H9 (cell line): ENCODE measurements around the gene THPO. TPM values are rescaled to one million over a fixed set of nuclear protein-coding genes. Genes with fewer than 3 reads are reported as not detected.

Source experiments
- DNase-seq: peaks from one replicate; pipeline ENCODE4 v3.0.0-alpha.2; 2017
- H2AFZ ChIP-seq: one replicate; pipeline ENCODE4 v1.6.1; 2013; ENCODE audit warnings: mild to moderate bottlenecking, low read length, control low read depth, moderate library complexity
- H2AK5ac ChIP-seq: 2 replicates; pipeline ENCODE4 v1.6.1; 2013; ENCODE audit warnings: low read length, control low read depth, mixed read lengths; ENCODE audit not compliant: insufficient read length
- H2BK120ac ChIP-seq: one replicate; pipeline ENCODE4 v1.6.1; 2013; ENCODE audit warnings: low read depth, mild to moderate bottlenecking, low read length, control low read depth, inconsistent platforms; ENCODE audit not compliant: poor library complexity, severe bottlenecking
- H2BK12ac ChIP-seq: 2 replicates; pipeline ENCODE4 v1.6.1; 2013; ENCODE audit warnings: low read length, control low read depth, mixed read lengths, low read depth; ENCODE audit not compliant: insufficient read length
- H2BK15ac ChIP-seq: 2 replicates; pipeline ENCODE4 v1.6.1; 2013; ENCODE audit warnings: low read depth, low read length, control low read depth
- H2BK20ac ChIP-seq: one replicate; pipeline ENCODE4 v1.6.1; 2013; ENCODE audit warnings: low read depth, mild to moderate bottlenecking, low read length, control low read depth, inconsistent platforms; ENCODE audit not compliant: poor library complexity, severe bottlenecking
- H2BK5ac ChIP-seq: 2 replicates; pipeline ENCODE4 v1.6.1; 2013; ENCODE audit warnings: low read length, control low read depth, mixed read lengths; ENCODE audit not compliant: insufficient read length
- H3K14ac ChIP-seq: 2 replicates; pipeline ENCODE4 v1.6.1; 2013; ENCODE audit warnings: low read length, control low read depth; ENCODE audit not compliant: insufficient read depth
- H3K18ac ChIP-seq: 2 replicates; pipeline ENCODE4 v1.6.1; 2013; ENCODE audit warnings: low read depth, mild to moderate bottlenecking, mixed read lengths, low read length, control low read depth; ENCODE audit not compliant: insufficient read length
- H3K23ac ChIP-seq: 2 replicates; pipeline ENCODE4 v1.6.1; 2013; ENCODE audit warnings: low read length, control low read depth, mixed read lengths, low read depth; ENCODE audit not compliant: insufficient read length
- H3K23me2 ChIP-seq: 2 replicates; pipeline ENCODE4 v1.6.1; 2013; ENCODE audit warnings: low read depth, mild to moderate bottlenecking, mixed read lengths, low read length, control low read depth; ENCODE audit not compliant: insufficient read length, poor library complexity, severe bottlenecking
- H3K27ac ChIP-seq: 2 replicates; pipeline ENCODE4 v1.5.1; 2013; ENCODE audit warnings: low read length, control low read depth, mixed read lengths, low read depth; ENCODE audit not compliant: insufficient read length
- H3K27me3 ChIP-seq: 2 replicates; pipeline ENCODE4 v1.6.1; 2013; ENCODE audit warnings: low read length, control low read depth, inconsistent platforms; ENCODE audit not compliant: insufficient read depth
- H3K4ac ChIP-seq: 2 replicates; pipeline ENCODE4 v1.6.1; 2013; ENCODE audit warnings: low read depth, mild to moderate bottlenecking, control low read depth, inconsistent platforms, low read length, moderate library complexity
- H3K4me1 ChIP-seq: 2 replicates; pipeline ENCODE4 v1.6.1; 2013; ENCODE audit warnings: low read length, control low read depth, inconsistent platforms; ENCODE audit not compliant: insufficient read depth
- H3K4me2 ChIP-seq: 2 replicates; pipeline ENCODE4 v1.6.1; 2013; ENCODE audit warnings: low read length, control low read depth, mixed read lengths; ENCODE audit not compliant: insufficient read length, insufficient read depth
- H3K56ac ChIP-seq: 2 replicates; pipeline ENCODE4 v1.6.1; 2013; ENCODE audit warnings: low read depth, mild to moderate bottlenecking, mixed read lengths, low read length, control low read depth; ENCODE audit not compliant: insufficient read length
- H3K79me1 ChIP-seq: 2 replicates; pipeline ENCODE4 v1.6.1; 2013; ENCODE audit warnings: low read depth, mild to moderate bottlenecking, moderate library complexity, low read length, control low read depth, inconsistent platforms; ENCODE audit not compliant: insufficient read depth, poor library complexity, severe bottlenecking
- H3K79me2 ChIP-seq: 2 replicates; pipeline ENCODE4 v1.6.1; 2013; ENCODE audit warnings: low read length, control low read depth, inconsistent platforms; ENCODE audit not compliant: insufficient read depth
- H3K9ac ChIP-seq: 2 replicates; pipeline ENCODE4 v1.6.1; 2013; ENCODE audit warnings: low read length, control low read depth, mixed read lengths; ENCODE audit not compliant: insufficient read length; ENCODE audit errors: extremely low read depth
- H3K9me3 ChIP-seq: one replicate; pipeline ENCODE4 v1.6.1; 2013; ENCODE audit warnings: low read depth, low read length, inconsistent platforms; ENCODE audit not compliant: control insufficient read depth
- H3T11ph ChIP-seq: one replicate; pipeline ENCODE4 v1.6.1; 2013; ENCODE audit warnings: mild to moderate bottlenecking, low read length, control low read depth, inconsistent platforms
- H4K20me1 ChIP-seq: one replicate; pipeline ENCODE4 v1.6.1; 2013; ENCODE audit not compliant: control insufficient read depth, insufficient read length, insufficient read depth
- H4K5ac ChIP-seq: 2 replicates; pipeline ENCODE4 v1.6.1; 2013; ENCODE audit warnings: low read depth, mild to moderate bottlenecking, mixed read lengths, low read length, control low read depth; ENCODE audit not compliant: insufficient read length
- H4K8ac ChIP-seq: replicated peaks from 2 replicates; pipeline ENCODE4 v1.6.1; 2013; ENCODE audit warnings: low read length, control low read depth, mixed read lengths, low read depth; ENCODE audit not compliant: insufficient read length
- H4K91ac ChIP-seq: 2 replicates; pipeline ENCODE4 v1.6.1; 2013; ENCODE audit warnings: low read depth, mild to moderate bottlenecking, moderate library complexity, mixed read lengths, low read length, control low read depth; ENCODE audit not compliant: insufficient read length
- H3K27ac Mint-ChIP-seq, 3 experiments: 2 replicates in 2 of 3; 3 replicates in 1 of 3; pipeline ENCODE4 v1.8.0; 2020 to 2021; ENCODE audit warnings: mixed read lengths in 3 of 3, mild to moderate bottlenecking in 1 of 3, moderate library complexity in 1 of 3
- H3K27me3 Mint-ChIP-seq: 2 replicates; pipeline ENCODE4 v1.8.0; 2021; ENCODE audit warnings: low read depth, mild to moderate bottlenecking, moderate library complexity, mixed read lengths
- H3K36me3 Mint-ChIP-seq, 3 experiments: 2 replicates in 2 of 3; 3 replicates in 1 of 3; pipeline ENCODE4 v1.8.0; 2020 to 2021; ENCODE audit warnings: low read depth in 3 of 3, mixed read lengths in 3 of 3; ENCODE audit not compliant: insufficient read depth in 1 of 3
- H3K4me1 Mint-ChIP-seq, 2 experiments: 2 replicates each; pipeline ENCODE4 v1.8.0; 2020; ENCODE audit warnings: mixed read lengths in 2 of 2
- H3K4me3 Mint-ChIP-seq, 2 experiments: 2 replicates in 1 of 2; 3 replicates in 1 of 2; pipeline ENCODE4 v1.8.0; 2020 to 2021; ENCODE audit warnings: mild to moderate bottlenecking in 2 of 2, mixed read lengths in 2 of 2, moderate library complexity in 1 of 2
- H3K9me3 Mint-ChIP-seq, 2 experiments: 2 replicates in 1 of 2; 3 replicates in 1 of 2; pipeline ENCODE4 v1.8.0; 2020; ENCODE audit warnings: mild to moderate bottlenecking in 2 of 2, mixed read lengths in 2 of 2, moderate library complexity in 1 of 2
- CTCF ChIP-seq: fragments of 200-600 bp; sonication (generic); conservative IDR thresholded peaks from 3 replicates; pipeline ENCODE4 v1.8.0; 2021; ENCODE audit warnings: antibody characterized with exemption, mild to moderate bottlenecking
- WGBS: extraction: QIAGEN DNeasy Blood & Tissue Kit; methylation state at CpG from one replicate; pipeline ENCODE4 v1.1.7; 2013; ENCODE audit warnings: missing lambda C conversion rate, low lambda C conversion rate, mixed read lengths; ENCODE audit not compliant: insufficient read length; ENCODE audit errors: extremely low coverage; 5-methylcytosine and 5-hydroxymethylcytosine counted together
- total RNA-seq: library from RNA; stranded (reverse); gene quantifications from 2 replicates; pipeline ENCODE4 v1.2.1, GENCODE V29; 2021

The THPO gene
- total RNA-seq, 1 experiment from 2014 or later: 0.85 TPM

DNA sequence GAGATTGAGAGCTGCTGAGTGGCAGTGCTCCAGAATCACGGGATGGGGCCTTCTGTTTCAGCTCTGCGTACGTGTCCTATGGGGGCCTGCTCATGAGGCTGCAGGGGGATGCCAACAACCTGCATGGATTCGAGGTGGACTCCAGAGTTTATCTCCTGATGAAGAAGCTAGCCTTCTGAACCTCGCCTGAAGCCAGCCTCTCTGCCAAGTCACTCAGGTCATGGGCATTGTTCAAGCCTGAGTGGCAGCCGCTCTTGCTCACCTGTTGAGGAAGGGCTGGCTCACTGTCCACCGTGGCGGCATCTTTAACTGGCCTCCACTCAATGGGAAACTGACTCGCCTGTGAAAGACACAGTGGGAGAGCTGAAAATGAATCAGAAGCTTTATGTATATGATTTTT lies 9.9 kb downstream of the THPO start:
- H3K56ac ChIP-seq: no peak overlapping the region
- no peak overlapping the region for H3K9ac ChIP-seq
- no peaks in the 10 kb centered on the region for H3K79me1 ChIP-seq
- H3K23me2 ChIP-seq: peaks cover 6% of the 10 kb centered on the region
- no peaks in the 10 kb centered on the region for H3K9me3 Mint-ChIP-seq
- no peak overlapping the region for H3K14ac ChIP-seq
- H2BK5ac ChIP-seq: no peak overlapping the region
- H3K79me2 ChIP-seq: no peaks in the 10 kb centered on the region; the same call in 1 of the 2 replicates
- H2BK20ac ChIP-seq: no peak overlapping the region
- H2AFZ ChIP-seq: no peak overlapping the region
- WGBS: no CpG with 5 or more reads among the region's 9 CpGs
- H3K23ac ChIP-seq: no peak overlapping the region
- H2BK12ac ChIP-seq: no peak overlapping the region
- no peak for DNase-seq
- no peak overlapping the region for H4K8ac ChIP-seq
- H3K36me3 Mint-ChIP-seq: peaks cover 38 to 65% (median 58%) of the 10 kb centered on the region in 3 experiments
- no peak overlapping the region for H2BK120ac ChIP-seq
- no peak overlapping the region for H2BK15ac ChIP-seq
- peaks cover 15 to 19% of the 10 kb centered on the region in 2 experiments for H3K4me1 Mint-ChIP-seq
- H3K4me1 ChIP-seq: no peaks in the 10 kb centered on the region
- no peak overlapping the region for H2AK5ac ChIP-seq
- H3K27ac Mint-ChIP-seq: no peak overlapping the region
- TF ChIP-seq CTCF: no peak
- no peaks in the 10 kb centered on the region for H3K9me3 ChIP-seq
- H4K91ac ChIP-seq: no peak overlapping the region
- H3K4me2 ChIP-seq: no peak overlapping the region
- H3K27ac ChIP-seq: no peak overlapping the region
- H3K27me3 Mint-ChIP-seq: peaks cover 4% of the 10 kb centered on the region
- no peak overlapping the region for H3K18ac ChIP-seq
- no peak overlapping the region for H3K4ac ChIP-seq
- no peak overlapping the region for H3T11ph ChIP-seq
- no peak overlapping the region for H3K4me3 Mint-ChIP-seq
- no peaks in the 10 kb centered on the region for H3K27me3 ChIP-seq
- H4K5ac ChIP-seq: no peak overlapping the region
- H4K20me1 ChIP-seq: peaks cover 2% of the 10 kb centered on the region
